HG03439 (cell line): ENCODE data around the gene STRA8.

ENCODE experiments used
- ATAC-seq: cut with Tn5 transposase; IDR thresholded peaks from one replicate; pipeline ENCODE4 v1.9.1; 2021; ENCODE audit warnings: mild to moderate bottlenecking, moderate library complexity; ENCODE audit not compliant: unreplicated experiment

Gene STRA8

GRCh38 chr7:135233570-135233969, at the start of gene STRA8:
Gene STRA8, plus strand, starts transcription at chr7:135233838. Its CDS starts 6,687 bp downstream, at chr7:135240525.
- ATAC-seq = no peak

- no peak for ATAC-seq
Observed at GRCh38 chr7:135184254-135184841, 49.3 kb upstream of the STRA8 start.

GRCh38 chr7:135185471-135186260, 48.0 kb upstream of the STRA8 start:
- ATAC-seq = no peak

- ATAC-seq = peak; percentile 4
Observed at GRCh38 chr7:135186261-135186540, 47.4 kb upstream of the STRA8 start.

GRCh38 chr7:135186841-135187253, 46.8 kb upstream of the STRA8 start:
- ATAC-seq = peak; percentile 63

- peak; percentile 37 for ATAC-seq
Observed at GRCh38 chr7:135188298-135188984, 45.2 kb upstream of the STRA8 start.

- ATAC-seq = no peak
Observed at GRCh38 chr7:135189221-135189662, 44.4 kb upstream of the STRA8 start.

- no peak for ATAC-seq
Observed at GRCh38 chr7:135189961-135190360, 43.7 kb upstream of the STRA8 start.

GRCh38 chr7:135190703-135191102, 42.9 kb upstream of the STRA8 start:
- ATAC-seq = no peak

- no peak for ATAC-seq
Observed at GRCh38 chr7:135192914-135193536, 40.6 kb upstream of the STRA8 start.

GRCh38 chr7:135193615-135194081, 40.0 kb upstream of the STRA8 start:
- ATAC-seq = no peak

GRCh38 chr7:135194494-135195095, 39.0 kb upstream of the STRA8 start:
- ATAC-seq = no peak

GRCh38 chr7:135195156-135195555, 38.5 kb upstream of the STRA8 start:
- ATAC-seq = no peak

- ATAC-seq = no peak
Observed at GRCh38 chr7:135195968-135196629, 37.5 kb upstream of the STRA8 start.

GRCh38 chr7:135197343-135197742, 36.3 kb upstream of the STRA8 start:
- no peak for ATAC-seq

- no peak for ATAC-seq
Observed at GRCh38 chr7:135197906-135198655, 35.6 kb upstream of the STRA8 start.

GRCh38 chr7:135199439-135199838, 34.2 kb upstream of the STRA8 start:
- no peak for ATAC-seq

GRCh38 chr7:135200821-135201331, 32.8 kb upstream of the STRA8 start:
- no peak for ATAC-seq

GRCh38 chr7:135201350-135201749, 32.3 kb upstream of the STRA8 start:
- ATAC-seq = no peak

- no peak for ATAC-seq
Observed at GRCh38 chr7:135204341-135204749, 29.3 kb upstream of the STRA8 start.
